BJ (cell line): Measurements from ENCODE around the gene LHB. TPM values are rescaled to one million over a fixed set of nuclear protein-coding genes. Genes with fewer than 3 reads are reported as not detected.
"Not testable (repeated sequence)": the region's sequence is repeated elsewhere in the genome, so short reads cannot be mapped to it uniquely, and the experiment has no call there.

Experiments
- CTCF ChIA-PET: fragments of 350-600 bp; formaldehyde crosslinking; extraction: SDS; loops from one replicate; lab custom pipeline; 2021; ENCODE audit warnings: antibody characterized with exemption, inconsistent platforms; lab: Yijun Ruan, JAX
- POLR2A ChIA-PET: fragments of 300-600 bp; sonication (Branson Sonifier 250); formaldehyde crosslinking; extraction: SDS; loops from one replicate; lab custom pipeline; 2021; ENCODE audit warnings: antibody characterized with exemption; lab: Charles Lee
- DNase-seq: peaks from one replicate; pipeline ENCODE4 v3.0.0-alpha.2; 2011; ENCODE audit warnings: low read depth
- H3K27me3 ChIP-seq: 2 replicates; pipeline ENCODE4 v1.6.0; 2011; ENCODE audit warnings: low read length; ENCODE audit not compliant: control insufficient read depth, insufficient read depth
- H3K36me3 ChIP-seq: 2 replicates; pipeline ENCODE4 v1.5.1; 2011; ENCODE audit warnings: low read length; ENCODE audit not compliant: control insufficient read depth, insufficient read depth
- H3K4me3 ChIP-seq: 2 replicates; pipeline ENCODE4 v1.5.1; 2011; ENCODE audit warnings: low read depth, mild to moderate bottlenecking, control low read depth, low read length
- CTCF ChIP-seq: IDR thresholded peaks from 2 replicates; pipeline ENCODE4 v1.5.1; 2011; ENCODE audit warnings: low read depth, mild to moderate bottlenecking, control low read depth, inconsistent platforms, low read length, moderate library complexity; ENCODE audit not compliant: insufficient read depth
- polyA plus RNA-seq: library from polyadenylated mRNA; depleted of rRNA; stranded (reverse); fragments of >200 nt; gene quantifications from 2 replicates; pipeline ENCODE4 v1.2.3, GENCODE V29; 2011

The LHB gene
- polyA plus RNA-seq, 1 experiment = not detected

DNA sequence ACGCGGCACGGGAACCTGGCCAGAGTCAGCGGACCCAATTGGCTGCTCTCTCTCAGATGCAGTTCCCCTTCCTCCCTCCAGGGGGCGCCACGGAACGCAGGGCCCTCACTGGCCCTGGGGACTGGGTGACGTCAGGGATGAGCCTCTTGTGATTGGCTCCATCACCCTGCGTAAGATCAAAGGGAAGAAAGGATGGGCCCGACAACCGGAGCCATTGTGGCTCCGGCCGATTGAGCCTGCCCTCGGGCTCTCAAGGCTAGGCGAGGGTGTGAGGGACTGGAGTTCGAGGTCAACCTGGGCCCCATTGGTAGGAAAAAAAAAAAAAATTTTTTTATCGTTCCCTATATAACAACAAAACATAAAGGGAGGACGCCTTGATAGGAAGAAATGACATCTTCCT, 19.9 kb upstream of the LHB start, which contains the start of gene CGB1:
CGB1 (minus strand) TSS at position 81 of the 400 bp plus-strand sequence. CDS start 184 bp downstream, outside the sequence.
- DNase-seq, POLR2A ChIA-PET, H3K27me3 ChIP-seq, CTCF ChIA-PET, H3K4me3 ChIP-seq, H3K36me3 ChIP-seq: not testable (repeated sequence)
- peak; percentile 53 for TF ChIP-seq CTCF

DNA sequence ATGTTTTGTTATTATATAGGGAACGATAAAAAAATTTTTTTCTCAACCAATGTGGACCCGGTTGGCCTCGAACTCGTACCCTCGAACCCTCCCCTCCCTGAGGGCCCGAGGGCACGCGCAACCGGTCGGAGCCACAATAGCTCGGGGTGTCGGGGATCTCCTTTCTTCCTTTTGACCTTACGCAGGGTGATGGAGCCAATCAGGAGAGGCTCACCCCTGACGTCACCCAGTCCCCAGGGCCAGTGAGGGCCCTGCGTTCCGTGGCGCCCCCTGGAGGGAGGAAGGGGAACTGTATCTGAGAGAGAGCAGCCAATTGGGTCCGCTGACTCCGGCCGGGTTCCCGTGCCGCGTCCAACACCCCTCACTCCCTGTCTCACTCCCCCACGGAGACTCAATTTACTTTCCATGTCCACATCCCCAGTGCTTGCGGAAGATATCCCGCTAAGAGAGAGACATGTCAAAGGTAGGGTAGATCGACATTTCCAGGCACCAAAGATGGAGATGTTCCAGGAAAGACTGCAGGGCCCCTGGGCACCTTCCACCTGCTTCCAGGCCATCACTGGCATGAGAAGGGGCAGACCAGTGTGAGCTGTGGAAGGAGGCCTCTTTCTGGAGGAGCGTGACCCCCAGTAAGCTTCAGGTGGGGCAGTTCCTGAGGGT, 14.9 kb upstream of the LHB start, which contains the start of gene CGB2:
CGB2 (plus strand) TSS at position 249 of the 660 bp plus-strand sequence; CDS start at position 455, 206 bp downstream.
- POLR2A ChIA-PET, H3K36me3 ChIP-seq, DNase-seq, H3K4me3 ChIP-seq, CTCF ChIA-PET, H3K27me3 ChIP-seq: not testable (repeated sequence)
- TF ChIP-seq CTCF = peak; percentile 34; the same call in 1 of the 2 replicates

DNA sequence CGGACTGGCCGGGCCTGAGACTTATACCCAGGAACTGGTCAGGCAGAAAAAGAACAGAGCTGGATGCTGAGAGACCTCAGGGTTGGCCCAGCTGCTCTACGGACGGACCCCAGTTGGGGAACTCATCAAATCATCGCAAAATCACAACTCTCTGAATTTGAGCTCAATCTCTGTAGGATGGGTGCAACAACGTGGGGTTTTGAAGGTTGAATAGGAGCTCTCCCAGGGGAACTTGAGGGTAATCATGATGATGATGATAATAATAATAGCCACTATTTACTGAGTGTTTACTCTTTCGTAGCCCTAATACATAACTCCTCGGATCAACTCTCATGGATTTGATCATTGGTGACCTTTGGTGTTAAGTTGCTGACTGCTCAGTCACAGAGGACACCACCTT, 13.4 kb upstream of the LHB start:
- H3K27me3 ChIP-seq, H3K4me3 ChIP-seq, POLR2A ChIA-PET, DNase-seq, H3K36me3 ChIP-seq: not testable (repeated sequence)
- CTCF ChIA-PET = interaction anchor here (1.3 kb wide), 1 partner anchor 11 kb away, joined by 3 read pairs; no protein-coding TSS in a partner anchor

DNA sequence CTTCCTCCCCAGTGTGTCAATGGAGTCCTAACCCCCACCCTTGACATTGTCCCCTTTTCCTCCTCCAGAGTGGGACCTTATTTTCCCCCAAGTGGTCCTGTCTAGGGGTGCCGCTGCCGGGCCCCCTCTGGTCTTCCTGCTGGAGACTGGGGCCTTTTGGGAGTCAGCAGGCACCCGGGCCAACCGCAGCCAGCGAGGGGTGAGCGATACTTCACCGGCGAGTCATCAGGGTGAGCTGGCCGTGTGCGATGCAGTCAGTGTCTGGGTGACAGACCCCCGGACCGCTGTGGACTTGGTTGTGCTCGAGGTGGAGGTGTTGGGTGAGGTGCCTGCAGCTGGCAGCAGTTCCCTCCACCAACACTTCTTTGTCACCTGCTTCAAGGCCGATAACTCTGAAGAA, 12.9 kb upstream of the LHB start:
- DNase-seq, H3K27me3 ChIP-seq, POLR2A ChIA-PET, H3K4me3 ChIP-seq, H3K36me3 ChIP-seq: not testable (repeated sequence)
- CTCF ChIA-PET = interaction anchor here (1.3 kb wide), 1 partner anchor 11 kb away, joined by 3 read pairs; no protein-coding TSS in a partner anchor

- H3K27me3 ChIP-seq, H3K36me3 ChIP-seq, DNase-seq, POLR2A ChIA-PET, H3K4me3 ChIP-seq: not testable (repeated sequence)
- CTCF ChIA-PET = interaction anchor here (0.6 kb wide), 1 partner anchor 17 kb away, joined by 3 read pairs; no protein-coding TSS in a partner anchor
These were observed 11.8 kb upstream of the LHB start for GRCh38 chr19:49028686-49029085.

DNA sequence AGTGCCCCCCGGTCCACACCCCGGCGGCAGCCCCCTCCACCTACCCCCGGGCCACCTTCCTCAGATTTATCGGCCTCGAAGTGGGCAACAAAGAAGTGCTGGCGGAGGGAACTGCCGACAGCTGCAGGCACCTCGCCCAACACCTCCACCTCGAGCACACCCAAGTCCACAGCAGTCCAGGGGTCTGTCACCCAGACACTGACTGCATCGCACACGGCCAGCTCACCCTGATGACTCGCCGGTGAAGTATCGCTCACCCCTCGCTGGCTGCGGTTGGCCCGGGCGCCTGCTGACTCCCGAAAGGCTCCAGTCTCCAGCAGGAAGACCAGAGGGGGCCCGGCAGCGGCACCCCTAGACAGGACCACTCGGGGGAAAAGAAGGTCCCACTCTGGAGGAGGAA, 8.7 kb upstream of the LHB start:
- POLR2A ChIA-PET, DNase-seq, CTCF ChIA-PET, H3K27me3 ChIP-seq, H3K36me3 ChIP-seq, H3K4me3 ChIP-seq: not testable (repeated sequence)

DNA sequence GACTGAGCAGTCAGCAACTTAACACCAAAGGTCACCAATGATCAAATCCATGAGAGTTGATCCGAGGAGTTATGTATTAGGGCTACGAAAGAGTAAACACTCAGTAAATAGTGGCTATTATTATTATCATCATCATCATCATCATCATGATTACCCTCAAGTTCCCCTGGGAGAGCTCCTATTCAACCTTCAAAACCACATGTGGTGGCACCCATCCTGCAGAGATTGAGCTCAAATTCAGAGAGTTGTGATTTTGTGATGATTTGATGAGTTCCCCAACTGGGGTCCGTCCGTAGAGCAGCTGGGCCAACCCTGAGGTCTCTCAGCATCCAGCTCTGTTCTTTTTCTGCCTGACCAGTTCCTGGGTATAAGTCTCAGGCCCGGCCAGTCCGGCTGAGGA, 8.2 kb upstream of the LHB start:
- H3K4me3 ChIP-seq, CTCF ChIA-PET, DNase-seq, POLR2A ChIA-PET, H3K36me3 ChIP-seq, H3K27me3 ChIP-seq: not testable (repeated sequence)

DNA sequence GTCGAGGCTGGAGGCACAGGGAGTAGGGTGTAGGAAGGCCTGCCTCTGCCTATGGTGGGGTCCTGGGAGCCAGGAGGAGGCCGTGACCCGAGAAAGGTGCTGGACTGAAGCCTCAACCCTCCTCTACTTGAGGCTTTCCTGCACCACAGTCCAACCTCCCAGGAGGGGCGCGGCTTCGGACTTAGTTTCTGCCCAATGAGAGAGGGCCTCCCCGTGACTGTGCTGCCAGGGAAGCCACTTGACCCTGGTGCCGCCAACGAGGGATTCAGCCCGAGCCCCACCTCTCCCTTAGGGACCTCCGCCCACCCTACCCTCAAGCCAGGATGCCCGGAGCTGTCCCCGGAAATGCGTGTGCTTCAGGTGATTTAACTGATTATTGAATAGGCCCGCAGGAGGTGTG, 7.3 kb upstream of the LHB start, which contains the start of gene CGB3:
CGB3 (minus strand) TSS at position 101 of the 400 bp plus-strand sequence. CDS start 362 bp downstream, outside the sequence.
- H3K36me3 ChIP-seq, H3K4me3 ChIP-seq, H3K27me3 ChIP-seq, CTCF ChIA-PET, DNase-seq, POLR2A ChIA-PET: not testable (repeated sequence)
